ENCODE results near the gene HSD17B7.
"Not testable (repeated sequence)": the region's sequence is repeated elsewhere in the genome, so short reads cannot be mapped to it uniquely, and the experiment has no call there.

The HSD17B7 gene

DNA sequence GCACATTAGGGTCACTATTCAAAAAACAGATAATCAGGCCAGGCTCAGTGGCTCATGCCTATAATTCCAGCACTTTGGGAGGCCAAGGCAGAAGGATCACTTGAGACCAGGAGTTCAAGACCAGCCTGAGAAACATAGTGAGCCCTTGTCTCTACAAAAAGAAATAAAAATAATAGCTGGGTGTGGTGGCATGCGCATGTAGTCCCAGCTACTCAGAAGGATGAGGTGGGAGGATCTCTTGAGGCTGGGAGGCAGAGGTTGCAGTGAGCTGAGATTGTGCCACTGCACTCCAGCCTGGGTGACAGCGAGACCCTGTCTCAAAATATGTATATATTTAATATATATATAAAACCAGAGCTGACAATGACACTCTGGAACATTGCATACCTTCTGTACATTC, 21.9 kb downstream of the HSD17B7 start:
- not testable (repeated sequence) for DNase-seq (ENCODE audit: low spot score)

DNA sequence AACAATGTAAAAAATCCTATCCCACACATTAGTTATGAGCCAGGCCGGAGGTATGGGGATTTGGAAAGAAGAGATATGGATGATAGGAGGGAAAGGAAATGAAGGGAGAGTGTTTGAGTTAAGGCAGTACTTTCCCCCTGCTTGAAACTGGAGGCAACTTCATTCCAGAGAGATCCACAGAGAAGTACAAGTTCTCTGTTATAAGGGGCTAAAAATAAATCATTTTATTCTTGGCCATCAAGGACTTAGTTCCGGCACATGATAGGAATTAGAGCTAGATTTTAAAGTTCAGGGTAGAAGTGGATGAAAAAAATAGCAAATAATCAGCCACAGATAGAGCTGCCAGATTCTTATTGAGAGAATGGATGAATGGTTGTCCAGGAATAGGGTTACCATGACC, 27.6 kb downstream of the HSD17B7 start:
- not testable (repeated sequence) for DNase-seq (ENCODE audit: low spot score)

DNA sequence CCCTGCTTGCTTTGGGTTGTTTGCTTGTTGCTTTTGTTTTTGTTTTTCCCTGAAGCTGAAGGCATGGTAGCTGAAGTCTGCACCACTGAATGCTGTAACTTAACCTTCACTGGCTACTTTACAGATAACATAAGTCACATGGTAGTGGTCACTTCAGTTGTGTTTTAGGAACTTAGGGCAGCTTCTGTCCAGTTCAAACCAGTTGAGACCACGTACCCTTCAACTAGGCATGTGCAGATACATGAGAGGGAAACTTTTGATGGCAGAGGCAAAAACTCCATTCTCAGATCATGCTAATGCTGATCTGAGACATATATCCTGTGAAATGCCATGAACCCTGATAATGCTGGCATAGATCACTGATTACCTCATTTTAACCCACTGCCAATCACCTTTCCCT, 28.2 kb downstream of the HSD17B7 start:
- not testable (repeated sequence) for DNase-seq (ENCODE audit: low spot score)

DNA sequence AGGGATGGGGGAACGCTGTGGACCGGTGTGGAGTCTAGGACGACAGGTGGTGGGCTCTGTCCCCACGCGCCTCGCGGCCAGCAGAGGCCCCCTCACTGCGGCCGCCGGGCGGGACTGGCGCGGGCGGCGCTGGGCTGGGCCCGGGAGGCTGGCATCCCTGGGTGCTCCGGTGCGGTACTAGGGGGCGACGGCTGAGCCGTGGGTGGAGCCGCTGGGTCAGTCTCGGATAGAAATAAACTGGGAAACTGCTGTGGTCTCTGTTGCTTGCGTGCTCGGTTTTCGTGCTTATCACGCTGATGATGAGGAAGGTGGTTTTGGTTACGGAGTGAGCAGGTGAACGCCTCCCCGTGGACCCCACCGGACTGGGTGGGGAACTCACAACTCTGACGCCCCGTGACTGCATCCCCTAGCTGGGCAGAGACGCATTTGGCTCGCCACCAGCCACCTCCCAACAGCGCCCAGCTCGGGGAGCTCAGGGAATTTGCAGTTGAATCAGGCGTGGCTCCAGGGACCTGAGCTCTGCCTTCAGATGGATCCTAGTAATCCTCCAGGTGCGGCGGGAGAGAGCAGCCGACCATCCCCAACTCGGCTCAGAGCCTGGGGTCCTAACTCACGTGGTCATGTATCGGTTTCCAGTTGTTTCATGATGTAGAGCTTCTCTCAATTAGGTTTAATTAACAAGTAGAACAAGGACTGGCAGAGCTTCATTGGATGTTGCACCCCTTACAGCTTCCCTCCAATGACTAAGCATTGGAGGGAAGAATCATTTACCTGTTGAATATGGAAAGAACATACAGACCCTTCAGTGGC, 32.1 kb downstream of the HSD17B7 start:
- DNase-seq (ENCODE audit: low spot score): peak; percentile 45

DNA sequence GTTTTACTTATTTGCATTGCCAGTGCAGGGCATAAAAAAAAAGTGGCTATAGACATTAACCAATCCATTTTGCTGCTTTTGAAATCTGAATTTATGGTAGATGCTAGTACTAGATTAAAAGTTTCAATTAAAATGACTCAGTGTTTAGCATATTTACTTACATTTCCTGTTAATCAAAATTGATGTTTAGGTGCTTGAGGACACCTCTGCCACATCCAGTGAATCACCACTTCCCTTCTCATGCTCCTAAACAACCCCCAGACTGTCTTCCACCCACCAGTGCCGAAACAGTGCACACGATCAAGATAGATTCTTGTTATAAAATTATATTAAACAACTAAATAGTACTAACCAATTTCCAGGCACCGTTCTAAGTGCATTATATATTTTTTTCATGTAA, 32.7 kb downstream of the HSD17B7 start:
- DNase-seq (ENCODE audit: low spot score): no peak

DNA sequence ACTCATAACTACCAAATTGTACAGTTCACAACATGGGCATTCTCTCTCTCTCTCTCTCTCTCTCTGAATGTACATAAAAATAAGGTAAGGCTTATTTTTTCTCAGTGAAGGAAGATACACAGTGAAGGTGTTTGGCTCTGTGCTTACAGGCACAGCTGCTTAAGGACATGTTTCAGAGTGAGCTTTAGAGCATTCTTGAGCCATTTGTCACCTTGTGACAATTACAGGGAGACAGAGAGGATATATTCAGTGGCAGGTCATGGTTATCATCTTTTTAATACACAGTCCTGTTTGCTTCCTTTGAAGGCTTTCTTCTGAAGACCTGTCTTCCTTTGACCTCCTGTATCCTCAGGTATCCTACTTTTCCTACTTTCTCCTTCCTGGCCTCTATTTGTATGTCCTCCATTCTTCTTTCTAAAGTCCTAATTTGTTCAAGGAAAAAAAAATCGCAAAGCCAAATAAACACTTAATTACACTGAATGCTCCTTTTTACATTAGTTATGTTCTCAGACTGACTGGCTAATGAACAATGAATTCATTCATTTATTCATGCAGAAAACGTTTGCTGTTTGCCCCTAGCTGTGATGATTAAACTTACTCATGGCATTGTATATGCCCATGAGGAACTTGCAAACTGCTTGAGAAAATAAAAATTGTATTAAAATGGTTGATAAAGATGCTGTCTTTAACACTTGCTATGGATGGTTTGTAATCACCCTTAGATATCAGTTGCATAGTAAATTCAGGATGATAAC, 33.4 kb downstream of the HSD17B7 start:
- DNase-seq (ENCODE audit: low spot score): no peak

DNA sequence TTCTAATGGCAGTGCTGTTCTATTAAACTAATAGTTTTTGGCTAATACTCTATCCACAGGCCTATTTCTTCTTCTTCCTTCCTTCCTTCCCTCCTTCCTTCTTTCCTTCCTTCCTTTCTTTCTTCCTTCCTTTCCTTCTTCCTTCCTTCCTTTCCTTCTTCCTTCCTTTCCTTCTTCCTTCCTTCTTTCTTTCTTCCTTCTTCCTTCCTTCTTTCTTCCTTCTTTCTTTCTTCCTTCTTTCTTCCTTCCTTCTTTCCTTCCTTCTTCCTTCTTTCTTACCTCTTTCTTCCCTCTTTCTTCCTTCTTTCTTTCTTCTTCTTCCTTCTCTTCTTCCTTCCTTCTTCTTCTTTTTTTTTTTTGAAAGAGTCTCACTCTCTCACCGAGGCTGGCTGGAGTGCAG, 38.8 kb downstream of the HSD17B7 start:
- DNase-seq (ENCODE audit: low spot score): no peak

DNA sequence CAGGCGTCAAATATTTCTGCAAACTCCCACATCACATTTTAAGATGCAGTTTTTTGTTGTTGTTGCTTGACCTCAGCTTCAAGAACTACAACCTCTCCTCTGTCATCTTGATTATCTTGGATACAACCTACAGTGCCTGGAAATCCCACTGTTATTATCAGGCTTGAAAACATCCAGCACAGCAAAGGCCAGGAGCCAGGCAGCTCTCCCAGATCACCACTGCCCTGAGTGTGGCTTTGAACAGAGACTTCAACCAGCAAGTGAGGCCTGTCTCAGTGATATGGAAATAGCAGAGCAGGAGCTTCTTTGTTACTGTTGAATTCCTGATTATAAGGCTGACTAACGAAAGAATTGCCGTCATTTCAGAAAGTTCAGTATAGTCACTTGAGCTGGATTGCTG, 42.0 kb downstream of the HSD17B7 start:
- no peak for DNase-seq (ENCODE audit: low spot score)

DNA sequence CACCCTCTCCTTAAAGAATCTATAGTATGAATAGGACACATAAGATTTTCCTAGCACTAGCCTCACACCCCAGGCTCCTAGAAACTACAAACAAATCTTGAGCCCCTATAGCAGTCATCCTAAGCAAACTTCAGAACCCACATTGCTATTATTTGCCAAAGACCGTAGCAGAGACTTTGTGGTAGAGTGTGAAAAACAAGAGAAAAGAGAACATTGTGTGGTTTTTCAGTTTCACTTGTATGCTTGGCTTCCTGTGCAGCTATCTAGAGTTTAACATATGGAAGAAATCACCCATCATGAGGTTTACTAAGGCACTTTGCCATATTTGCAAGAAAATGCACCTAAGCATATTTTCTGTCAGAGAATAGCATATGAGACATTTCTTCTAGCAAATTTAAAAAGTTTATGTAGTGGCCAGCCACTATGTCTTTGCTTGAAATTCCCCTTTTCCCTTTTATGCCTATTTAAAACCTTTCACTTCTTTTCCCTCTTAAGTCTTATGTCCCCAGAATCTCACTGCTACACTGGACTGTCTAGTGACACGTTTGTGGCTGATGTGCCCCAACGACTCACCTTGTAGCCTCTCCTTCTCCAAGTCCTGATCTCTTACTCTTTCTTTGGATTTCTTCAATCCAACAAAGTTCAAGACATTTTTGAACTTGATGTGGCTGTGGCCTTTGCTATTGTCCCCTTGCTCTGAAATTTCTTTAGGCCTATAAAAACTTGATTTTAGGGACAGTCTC, 44.8 kb downstream of the HSD17B7 start:
- no peak for DNase-seq (ENCODE audit: low spot score)

DNA sequence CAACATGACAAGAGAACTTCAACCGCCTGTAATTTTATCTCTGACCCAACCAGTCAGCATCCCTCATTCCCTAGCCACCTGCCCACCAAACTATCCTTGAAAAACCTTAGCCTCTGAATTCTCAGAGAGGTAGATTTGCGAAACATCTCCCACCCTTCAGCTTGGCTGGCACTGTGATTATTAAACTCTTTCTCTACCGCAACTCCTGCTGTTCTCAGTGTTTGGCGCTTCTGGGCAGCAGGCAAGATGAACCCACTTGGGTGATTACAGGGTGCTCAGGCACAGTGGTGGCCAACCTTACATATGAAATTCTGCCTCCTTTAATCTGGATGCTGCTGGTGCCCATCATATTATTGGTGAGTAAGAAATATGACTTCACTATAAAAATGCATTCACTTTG, 48.4 kb downstream of the HSD17B7 start:
- no peak for DNase-seq (ENCODE audit: low spot score)

DNA sequence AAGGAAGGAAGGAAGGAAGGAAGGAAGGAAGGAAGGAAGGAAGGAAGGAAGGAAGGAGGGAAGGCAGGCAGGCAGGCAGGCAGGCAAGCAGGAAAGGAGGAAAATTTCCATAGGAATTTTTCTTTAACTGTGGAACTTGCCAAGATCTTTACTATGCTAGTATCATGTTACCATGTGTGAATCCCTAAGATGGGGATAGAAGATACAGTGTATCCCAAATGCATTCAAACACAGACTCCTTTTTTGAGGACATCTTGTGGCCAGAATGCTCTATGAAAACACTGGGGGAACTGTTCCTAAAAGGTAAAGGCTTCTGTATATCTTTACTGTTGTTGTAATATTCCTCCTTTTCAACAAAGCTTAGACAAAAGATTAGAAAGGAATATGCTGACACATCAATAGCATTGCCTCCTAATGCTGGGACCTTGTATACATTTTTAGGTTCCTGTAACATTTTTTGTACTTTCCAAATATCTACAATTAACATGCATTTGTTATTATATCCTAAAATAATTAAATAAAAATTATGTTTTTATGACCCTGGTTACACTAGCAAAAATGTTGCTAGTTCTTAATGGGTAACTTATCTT, 49.8 kb downstream of the HSD17B7 start:
- DNase-seq (ENCODE audit: low spot score): no peak

DNA sequence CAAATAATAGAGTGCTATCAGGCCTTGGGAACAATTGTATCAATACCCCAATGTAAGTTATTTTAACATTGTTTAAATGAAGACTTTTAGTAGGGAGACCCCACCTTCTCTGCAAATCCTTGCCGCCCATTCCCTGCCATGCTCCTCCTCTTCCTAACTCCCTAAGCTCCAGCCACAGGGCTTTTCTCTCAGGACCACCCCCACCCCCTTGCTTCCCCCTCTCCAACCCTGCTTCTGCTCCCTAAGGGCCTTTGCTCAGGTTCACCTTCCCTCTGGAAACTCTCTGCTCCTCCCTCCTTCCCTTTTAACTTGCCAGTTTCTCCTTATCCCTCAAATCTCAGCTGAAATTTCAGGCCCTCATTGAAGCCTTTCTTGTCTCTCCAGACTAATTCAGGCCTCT, 53.7 kb downstream of the HSD17B7 start:
- no peak for DNase-seq (ENCODE audit: low spot score)

DNA sequence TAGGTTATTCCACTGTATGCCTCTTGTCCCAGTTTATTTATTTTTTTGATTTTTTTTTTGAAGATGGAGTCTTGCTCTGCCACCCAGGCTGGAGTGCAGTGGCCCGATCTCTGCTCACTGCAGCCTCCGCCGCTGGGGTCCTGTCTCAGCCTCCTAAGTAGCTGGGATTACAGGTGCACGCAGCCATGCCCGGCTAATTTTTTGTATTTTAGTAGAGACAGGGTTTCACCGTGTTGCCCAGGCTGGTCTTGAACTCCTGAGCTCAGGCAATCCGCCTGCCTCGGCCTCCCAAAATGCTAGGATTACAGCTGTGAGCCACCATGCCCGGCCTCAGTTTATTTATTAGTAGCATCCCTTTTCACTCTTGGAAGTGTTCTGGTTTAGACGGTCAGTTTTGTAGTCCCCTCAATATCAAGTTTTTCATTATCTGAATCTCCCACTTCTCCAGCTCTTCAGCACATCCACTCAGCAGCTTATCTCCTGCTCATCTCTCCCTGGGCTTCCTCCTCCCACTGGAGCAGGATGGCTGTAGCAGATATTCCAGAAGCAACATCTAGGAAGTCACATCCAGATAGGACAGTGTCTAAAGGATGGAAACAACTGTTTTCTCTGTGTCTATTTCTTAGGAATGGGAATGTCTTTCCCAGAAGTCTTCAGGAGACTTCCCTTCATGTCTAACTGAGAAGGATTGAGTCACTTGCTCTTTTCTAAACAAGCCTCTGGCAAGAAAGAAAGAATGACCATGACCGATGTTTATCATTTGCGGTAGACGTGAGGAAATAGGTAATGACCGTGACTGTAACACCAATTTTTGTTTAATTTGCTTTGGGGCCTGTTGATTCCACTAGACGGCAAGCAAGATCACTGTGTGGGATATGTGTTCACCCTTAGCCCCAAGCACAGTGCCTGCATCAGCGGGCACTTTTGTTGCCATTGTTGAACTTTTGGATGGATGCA, 56.0 kb downstream of the HSD17B7 start:
- peak; percentile 28 for DNase-seq (ENCODE audit: low spot score)

DNA sequence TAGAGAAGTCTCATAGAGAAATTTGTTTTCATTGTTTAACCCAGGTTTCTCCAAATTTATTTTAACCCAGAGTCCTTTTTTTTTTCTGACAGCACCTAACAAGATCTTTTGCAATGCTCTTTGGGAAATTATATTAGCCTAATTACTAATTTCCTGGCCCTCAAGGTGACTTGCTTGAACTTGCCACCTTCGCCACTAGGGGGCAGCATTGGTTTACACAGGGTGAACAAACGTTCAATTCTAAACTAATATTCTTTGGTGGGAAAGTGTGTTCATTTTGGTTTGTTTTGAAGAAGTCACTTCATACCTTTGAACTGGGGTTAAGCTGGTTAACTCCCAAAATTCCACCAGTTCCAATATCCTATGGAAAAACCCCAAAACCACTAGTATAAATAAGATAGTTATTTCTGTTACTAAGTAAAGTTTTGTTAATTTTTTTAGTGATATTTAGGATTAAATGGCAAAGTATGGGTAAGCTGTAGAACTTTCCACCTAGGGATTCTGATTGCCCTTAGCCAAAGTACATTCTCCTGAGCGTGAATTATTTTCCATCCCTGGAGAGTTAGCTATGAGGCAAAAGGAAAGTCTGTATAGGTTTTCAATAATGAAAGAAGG, 57.4 kb downstream of the HSD17B7 start:
- DNase-seq (ENCODE audit: low spot score): peak; percentile 54

DNA sequence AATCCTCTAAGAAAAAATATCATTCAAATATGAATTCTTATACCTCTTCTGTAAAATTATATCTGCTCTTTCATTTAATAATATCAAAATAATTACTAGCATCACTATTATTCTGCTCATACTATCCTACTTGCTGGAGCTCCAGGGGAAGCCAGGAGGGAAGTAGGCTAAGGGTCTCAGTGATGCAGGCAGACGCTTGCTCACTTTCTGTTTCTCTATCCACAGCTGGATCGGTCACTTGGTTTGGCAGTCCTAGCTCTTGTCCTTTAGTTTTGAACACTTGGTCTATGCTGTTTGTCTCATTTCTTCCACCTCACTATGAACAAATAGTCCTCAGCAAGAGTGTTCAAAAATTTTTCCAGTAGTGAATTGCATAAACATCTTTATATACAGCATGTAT, 59.2 kb downstream of the HSD17B7 start:
- no peak for DNase-seq (ENCODE audit: low spot score)

DNA sequence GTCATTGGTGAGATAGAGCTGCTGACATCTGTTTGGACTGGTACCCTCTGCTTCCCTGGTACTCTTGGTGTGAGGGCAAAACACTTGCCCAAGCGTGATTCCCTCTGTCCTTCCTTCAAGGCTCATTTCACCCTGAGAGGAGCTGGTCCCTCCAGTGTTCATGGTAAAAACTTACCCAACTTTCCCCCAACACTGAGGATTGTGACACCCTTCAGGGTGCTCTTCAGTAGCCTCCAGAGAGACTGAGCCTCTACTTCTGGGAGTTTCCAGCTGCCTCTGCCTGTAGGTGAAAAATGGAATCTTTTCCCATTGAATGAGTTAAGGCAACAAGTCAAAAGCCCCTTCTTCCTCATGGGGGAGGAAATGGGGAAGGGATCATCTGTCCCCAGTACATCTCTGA, 60.8 kb downstream of the HSD17B7 start:
- no peak for DNase-seq (ENCODE audit: low spot score)

DNA sequence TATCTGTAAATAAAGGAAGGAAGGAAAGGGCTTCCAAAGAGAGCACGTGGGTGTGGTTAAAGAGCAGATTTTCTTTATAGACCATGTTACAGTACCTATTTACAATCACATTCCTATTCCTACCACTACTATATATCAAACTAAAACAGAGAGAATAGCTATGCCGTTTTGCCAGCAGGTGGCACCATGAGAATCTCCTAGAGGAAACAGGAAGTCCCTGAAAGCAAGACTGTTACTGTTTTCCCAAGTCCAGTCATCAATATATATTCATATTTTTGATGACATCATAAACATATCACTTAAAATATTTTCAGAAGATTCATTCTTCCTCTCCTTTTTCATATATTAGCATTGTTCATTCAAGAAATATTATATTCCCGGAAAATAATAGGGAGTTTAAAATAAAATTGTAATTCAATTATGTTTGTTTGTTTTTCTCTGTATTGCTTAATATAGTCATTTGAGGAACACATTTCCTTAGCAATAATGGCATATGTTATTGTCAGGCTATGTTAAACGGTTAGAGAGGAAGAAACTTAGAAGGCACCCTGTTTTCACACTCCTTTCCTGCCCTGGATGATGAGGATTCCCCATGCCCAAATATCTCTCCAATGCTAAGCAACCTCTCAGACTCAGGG, 63.9 kb downstream of the HSD17B7 start:
- DNase-seq (ENCODE audit: low spot score): peak; percentile 64

DNA sequence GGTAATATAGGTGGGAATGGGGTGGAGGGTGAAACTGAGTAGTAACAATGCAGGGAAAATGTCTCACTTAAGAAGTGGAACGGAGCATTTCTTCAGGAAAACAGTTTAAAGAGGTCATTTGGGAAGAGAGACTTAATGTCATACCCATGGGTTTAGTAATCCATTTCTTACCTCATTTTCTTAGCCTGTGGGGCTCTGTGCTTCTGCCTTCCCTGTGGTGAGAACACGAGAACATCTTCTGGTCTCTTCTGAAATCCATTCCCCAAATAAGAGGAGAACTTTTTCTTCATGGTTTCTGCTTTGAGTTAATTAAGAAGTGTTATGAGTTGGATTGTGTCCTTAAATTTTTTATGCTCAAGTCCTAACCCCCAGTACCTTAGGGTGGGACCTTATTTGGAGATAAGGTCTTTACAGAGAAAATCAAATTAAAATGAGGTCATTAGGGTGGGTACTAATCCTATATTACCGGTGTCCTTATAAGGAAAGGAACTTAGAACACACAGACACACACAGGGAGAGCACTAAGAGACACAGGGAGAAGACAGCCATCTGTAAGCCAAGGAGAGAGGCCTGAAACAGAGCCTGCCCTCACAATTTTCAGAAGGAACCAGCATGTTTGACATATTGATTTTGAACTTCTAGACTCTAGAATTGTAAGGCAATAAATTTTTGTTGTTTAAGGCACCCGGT, 65.1 kb downstream of the HSD17B7 start:
- no peak for DNase-seq (ENCODE audit: low spot score)

DNA sequence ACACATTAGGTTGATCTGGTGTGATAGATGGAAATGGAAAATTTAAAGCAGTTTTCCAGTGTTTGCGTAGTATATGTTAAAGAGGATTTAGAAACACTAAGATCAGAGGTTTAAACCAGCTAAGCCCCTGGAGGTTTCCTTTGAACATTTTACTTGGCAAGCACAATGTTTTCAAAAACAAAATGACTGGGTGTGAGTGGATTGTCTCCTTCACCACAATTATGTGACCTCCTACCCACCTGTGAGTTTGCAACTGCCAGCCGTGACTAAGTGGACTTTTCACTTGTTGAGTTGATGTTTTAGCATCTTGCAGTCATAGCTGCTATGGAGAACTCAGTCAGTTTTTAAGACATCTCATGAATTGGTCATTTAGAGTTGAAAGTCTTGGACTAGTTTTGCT, 65.8 kb downstream of the HSD17B7 start:
- DNase-seq (ENCODE audit: low spot score): peak; percentile 54

DNA sequence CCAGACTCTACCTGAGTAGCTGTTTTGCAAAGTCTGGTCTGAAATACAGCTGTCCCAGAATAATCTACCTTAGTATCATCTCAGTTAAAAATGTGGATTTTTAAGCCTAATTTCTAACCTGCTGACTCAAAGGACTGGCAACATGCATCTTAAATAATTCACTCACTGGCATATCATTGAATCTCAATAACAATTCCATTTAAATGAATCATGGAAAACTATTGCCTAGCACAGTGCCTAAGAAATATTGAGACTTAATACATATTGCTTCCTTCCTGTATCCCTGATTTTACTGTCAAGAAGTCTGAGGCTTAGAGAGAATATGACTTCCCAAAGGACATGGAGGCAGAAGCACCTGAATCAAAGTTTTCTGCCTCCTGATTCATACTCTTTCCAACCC, 67.3 kb downstream of the HSD17B7 start:
- no peak for DNase-seq (ENCODE audit: low spot score)

Measured in AG08396 (cell line).